HG02981 (cell line): ENCODE measurements around the gene GOLGA6L7.
"Not testable (repeated sequence)": the region's sequence is repeated elsewhere in the genome, so short reads cannot be mapped to it uniquely, and the experiment has no call there.

Experiments used
- ATAC-seq: cut with Tn5 transposase; IDR thresholded peaks from one replicate; pipeline ENCODE4 v1.9.1; 2021; ENCODE audit warnings: mild to moderate bottlenecking, moderate library complexity; ENCODE audit not compliant: unreplicated experiment

GOLGA6L7 gene

GRCh38 chr15:28844147-28844546 lies 4.3 kb downstream of the GOLGA6L7 start:
- ATAC-seq, result not testable (repeated sequence)

- not testable (repeated sequence) for ATAC-seq
Measured at GRCh38 chr15:28843520-28843919, 4.9 kb downstream of the GOLGA6L7 start.

- not testable (repeated sequence) for ATAC-seq
Measured at GRCh38 chr15:28842210-28842609, 6.2 kb downstream of the GOLGA6L7 start.

GRCh38 chr15:28840285-28840684 lies 8.2 kb downstream of the GOLGA6L7 start:
- not testable (repeated sequence) for ATAC-seq

GRCh38 chr15:28834957-28835585 lies 13.4 kb downstream of the GOLGA6L7 start:
- ATAC-seq, result not testable (repeated sequence)

GRCh38 chr15:28831897-28832587 lies 16.4 kb downstream of the GOLGA6L7 start:
- not testable (repeated sequence) for ATAC-seq

- ATAC-seq, result not testable (repeated sequence)
Measured at GRCh38 chr15:28821420-28821819, 27.0 kb downstream of the GOLGA6L7 start.

- not testable (repeated sequence) for ATAC-seq
Measured at GRCh38 chr15:28819930-28820295, 28.5 kb downstream of the GOLGA6L7 start.

- ATAC-seq, result not testable (repeated sequence)
Measured at GRCh38 chr15:28819019-28819929, 29.2 kb downstream of the GOLGA6L7 start.

GRCh38 chr15:28818168-28818567 lies 30.3 kb downstream of the GOLGA6L7 start:
- ATAC-seq, result not testable (repeated sequence)

- ATAC-seq, result not testable (repeated sequence)
Measured at GRCh38 chr15:28814059-28814458, 34.4 kb downstream of the GOLGA6L7 start.

GRCh38 chr15:28813392-28813791 lies 35.1 kb downstream of the GOLGA6L7 start:
- ATAC-seq, result not testable (repeated sequence)

- not testable (repeated sequence) for ATAC-seq
Measured at GRCh38 chr15:28811852-28812550, 36.4 kb downstream of the GOLGA6L7 start.

- not testable (repeated sequence) for ATAC-seq
Measured at GRCh38 chr15:28810444-28810843, 38.0 kb downstream of the GOLGA6L7 start.

GRCh38 chr15:28808136-28808535 lies 40.3 kb downstream of the GOLGA6L7 start:
- not testable (repeated sequence) for ATAC-seq

- ATAC-seq, result not testable (repeated sequence)
Measured at GRCh38 chr15:28800366-28800765, 48.1 kb downstream of the GOLGA6L7 start.

GRCh38 chr15:28798234-28798633 lies 50.2 kb downstream of the GOLGA6L7 start:
- ATAC-seq, result not testable (repeated sequence)

- ATAC-seq, result not testable (repeated sequence)
Measured at GRCh38 chr15:28794231-28794630, 54.2 kb downstream of the GOLGA6L7 start.
